Kasumi-1 (cell line): ENCODE results near the gene SRGAP3.
"Not testable (repeated sequence)": the region's sequence is repeated elsewhere in the genome, so short reads cannot be mapped to it uniquely, and the experiment has no call there.

Source experiments
- DNase-seq, 2 experiments: peaks; one replicate each; lab custom pipeline; 2025; lab: John Stamatoyannopoulos, UW

Gene SRGAP3

DNA sequence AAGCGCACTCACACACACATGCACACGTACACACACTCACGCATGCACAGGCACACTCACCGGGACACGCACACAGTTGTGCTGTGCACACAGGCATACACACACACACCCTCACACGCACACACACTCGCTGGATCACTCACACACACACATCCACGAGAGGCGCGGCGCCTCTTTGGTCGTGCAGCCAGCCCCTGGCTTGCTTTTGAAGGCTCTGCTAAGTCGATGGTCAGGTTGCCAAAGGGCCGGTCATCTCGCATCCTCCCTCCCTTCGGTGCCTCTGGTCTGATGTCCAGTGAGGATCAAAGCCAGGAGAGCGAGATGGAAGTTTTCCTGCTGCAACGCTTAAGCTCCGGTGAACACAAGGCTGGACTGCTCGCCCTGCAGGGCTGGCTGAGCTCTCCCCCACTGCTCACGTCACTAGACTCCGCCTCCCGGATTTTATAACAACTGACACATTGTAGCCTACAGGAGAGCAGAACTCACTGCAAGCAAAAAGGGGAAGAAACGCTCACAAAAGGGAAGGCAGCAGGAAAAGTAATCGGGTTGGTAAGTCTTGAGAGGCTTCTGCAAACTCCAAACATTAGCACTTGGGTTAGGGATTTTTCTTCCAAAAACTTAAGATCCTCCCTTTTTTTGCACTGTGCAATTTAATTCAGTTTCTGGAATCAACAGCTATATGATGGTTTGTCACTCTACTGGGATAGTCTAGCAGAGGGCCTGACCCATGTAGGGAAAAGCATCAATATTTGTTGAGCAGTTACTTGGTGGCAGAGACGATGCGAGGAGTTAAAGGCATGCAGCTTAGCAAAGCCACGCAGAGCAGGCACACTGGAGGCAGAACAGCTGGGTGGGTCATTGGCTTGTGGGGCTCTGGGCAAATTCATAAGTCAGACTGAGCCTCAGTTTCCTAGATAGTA is at the start of gene SRGAP3:
TSS of gene SRGAP3 (minus strand) at position 374 of the 920 bp plus-strand sequence. CDS start 695 bp downstream, outside the sequence.
- DNase-seq: peak; percentile 99

- DNase-seq: no peak
Observed at GRCh38 chr3:9298236-9298635, 48.8 kb upstream of the SRGAP3 start.

DNA sequence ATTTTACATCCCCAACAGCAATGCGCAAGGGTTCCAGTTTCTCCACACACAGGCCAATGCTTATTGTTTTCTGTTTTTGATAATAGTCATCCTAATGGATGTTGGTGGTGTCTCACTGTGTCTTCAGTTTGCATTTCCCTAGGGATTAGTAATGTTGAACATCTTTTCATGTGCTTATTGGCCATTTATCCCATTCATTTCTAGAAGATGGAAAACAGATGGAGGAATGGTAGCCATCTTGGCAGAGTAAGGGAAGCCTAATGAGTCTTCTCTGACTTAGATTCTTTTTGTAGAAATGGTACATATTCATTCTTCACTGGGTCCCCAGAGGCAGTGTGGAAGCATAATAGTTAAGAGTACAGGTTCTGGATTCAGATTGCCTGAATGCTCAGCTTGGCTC is 46.8 kb upstream of the SRGAP3 start:
- DNase-seq: no peak

- no peak for DNase-seq
Observed at GRCh38 chr3:9295007-9295406, 45.6 kb upstream of the SRGAP3 start.

DNA sequence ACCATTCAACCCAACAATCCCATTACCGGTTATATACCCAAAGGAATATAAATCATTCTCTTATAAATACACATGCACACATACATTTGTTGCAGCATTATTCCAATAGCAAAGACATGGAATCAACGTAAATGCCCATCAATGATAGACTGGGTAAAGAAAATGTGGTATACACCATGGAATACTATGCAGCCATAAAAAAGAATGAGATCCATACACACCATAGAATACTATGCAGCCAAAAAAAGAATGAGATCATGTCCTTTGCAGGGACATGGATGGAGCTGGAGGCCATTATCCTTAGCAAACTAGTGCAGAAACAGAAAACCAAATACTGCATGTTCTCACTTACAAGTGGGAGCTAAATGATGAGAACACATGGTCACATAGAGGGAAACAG is 44.5 kb upstream of the SRGAP3 start:
- DNase-seq: not testable (repeated sequence)

DNA sequence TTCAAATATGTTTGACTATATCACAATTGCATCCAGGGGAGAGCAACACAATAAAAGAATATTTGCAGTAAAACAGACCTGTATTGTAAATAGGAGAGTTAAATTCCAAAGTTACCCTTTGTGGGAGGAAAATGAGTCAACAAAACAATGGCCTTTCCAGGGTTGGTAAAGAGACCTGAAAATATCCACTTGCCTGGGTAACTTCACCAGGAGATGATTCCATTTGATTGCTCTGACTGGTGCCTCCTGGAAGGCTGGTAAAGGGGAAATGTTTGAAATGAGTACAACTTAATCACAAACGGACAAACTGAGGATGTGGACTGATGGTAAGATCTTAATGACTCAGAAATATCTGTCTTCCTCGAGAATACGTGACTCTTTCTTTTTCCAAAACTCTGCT is 43.6 kb upstream of the SRGAP3 start:
- DNase-seq: no peak

GRCh38 chr3:9292516-9292915 is 43.1 kb upstream of the SRGAP3 start:
- DNase-seq: no peak

GRCh38 chr3:9291821-9292410 is 42.5 kb upstream of the SRGAP3 start:
- no peak for DNase-seq

- DNase-seq: no peak
Observed at GRCh38 chr3:9290566-9290965, 41.1 kb upstream of the SRGAP3 start.

- not testable (repeated sequence) for DNase-seq
Observed at GRCh38 chr3:9281533-9281932, 32.1 kb upstream of the SRGAP3 start.

- DNase-seq: no peak
Observed at GRCh38 chr3:9280451-9281219, 31.2 kb upstream of the SRGAP3 start.

DNA sequence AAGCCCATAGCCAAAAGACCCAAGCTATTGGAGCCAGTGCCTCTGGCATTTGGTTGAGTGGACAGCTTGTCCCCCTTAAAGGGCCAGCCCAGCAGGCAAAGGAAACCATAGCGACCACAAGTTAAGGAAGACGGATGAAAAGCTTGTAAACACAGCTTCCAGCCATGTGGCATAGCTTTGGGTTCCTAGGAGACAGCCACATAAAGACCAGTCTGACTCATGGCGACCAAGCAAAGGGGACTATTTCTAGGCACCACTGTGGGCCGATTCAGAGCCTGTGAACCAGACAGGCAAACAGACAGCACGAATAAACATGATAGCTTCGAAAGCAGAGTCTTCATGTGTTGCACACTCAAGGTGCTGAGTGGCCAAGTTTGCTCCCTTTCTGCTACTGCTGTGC is 30.5 kb upstream of the SRGAP3 start:
- DNase-seq: no peak

DNA sequence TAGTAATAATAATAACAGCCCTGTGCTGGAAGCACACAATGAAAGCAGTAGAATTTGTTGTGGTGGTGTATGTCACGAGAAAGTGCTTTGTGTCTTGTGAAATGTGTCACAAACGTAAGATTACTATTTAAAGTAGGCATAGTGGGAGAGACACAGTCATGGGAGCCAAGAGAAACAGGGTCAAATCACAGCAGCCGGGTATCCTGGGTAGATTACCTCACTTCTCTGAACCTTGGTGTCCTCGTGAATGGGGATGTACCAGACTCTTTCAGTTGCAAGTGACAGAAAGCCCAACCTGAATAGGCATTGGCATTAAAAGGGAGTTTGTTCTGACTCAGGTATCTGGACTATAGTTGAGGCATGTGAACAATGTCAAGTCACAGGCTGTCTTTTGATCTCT is 29.1 kb upstream of the SRGAP3 start:
- DNase-seq: no peak

- DNase-seq: no peak
Observed at GRCh38 chr3:9278085-9278484, 28.6 kb upstream of the SRGAP3 start.

DNA sequence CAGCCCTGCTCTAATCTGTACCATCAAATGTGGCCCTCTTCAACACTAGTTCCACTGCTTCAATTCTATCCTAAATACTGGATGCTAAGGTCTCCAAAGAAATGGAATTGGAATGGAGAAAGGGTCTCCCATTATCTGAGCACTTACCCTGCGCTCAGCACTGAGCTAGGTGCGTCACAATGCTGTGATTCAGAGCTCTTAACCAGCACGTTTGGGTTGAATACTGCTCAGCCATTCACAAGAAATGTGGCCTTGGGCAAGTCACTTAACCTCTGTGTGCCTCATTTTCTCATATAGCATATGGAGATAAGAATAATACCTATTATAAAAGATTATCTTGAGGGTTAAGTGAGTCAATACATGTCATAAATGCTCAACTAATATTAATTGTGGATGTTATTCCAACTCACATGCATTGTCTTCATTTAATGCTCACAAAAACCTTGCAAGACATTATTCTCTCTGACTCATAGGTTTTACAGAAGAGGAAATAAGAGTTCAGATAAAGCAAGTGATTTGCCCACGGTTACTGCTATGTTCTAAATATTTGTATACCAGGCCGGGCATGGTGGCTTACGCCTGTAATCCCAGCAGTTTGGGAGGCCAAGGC is 27.4 kb upstream of the SRGAP3 start:
- no peak for DNase-seq

GRCh38 chr3:9271903-9272302 is 22.5 kb upstream of the SRGAP3 start:
- DNase-seq: no peak

DNA sequence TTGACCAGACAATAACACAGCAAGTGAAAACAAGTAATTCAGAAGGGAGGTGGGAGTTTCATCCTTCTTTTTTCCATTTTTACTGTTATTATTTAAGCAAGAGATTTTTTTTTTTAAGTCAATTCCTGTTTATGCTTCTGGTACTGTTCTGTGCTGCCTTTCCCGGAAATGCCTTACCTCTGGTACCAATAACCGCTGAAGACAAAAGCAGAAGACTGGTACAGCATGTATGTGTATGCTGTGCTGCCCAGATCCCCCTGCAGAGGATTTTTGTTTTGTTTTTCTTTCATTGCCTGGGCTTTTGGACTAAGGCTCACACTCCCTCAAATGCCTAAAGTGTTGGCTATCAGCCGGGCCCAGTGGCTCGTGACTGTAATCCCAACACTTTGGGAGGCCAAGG is 21.3 kb upstream of the SRGAP3 start:
- no peak for DNase-seq

DNA sequence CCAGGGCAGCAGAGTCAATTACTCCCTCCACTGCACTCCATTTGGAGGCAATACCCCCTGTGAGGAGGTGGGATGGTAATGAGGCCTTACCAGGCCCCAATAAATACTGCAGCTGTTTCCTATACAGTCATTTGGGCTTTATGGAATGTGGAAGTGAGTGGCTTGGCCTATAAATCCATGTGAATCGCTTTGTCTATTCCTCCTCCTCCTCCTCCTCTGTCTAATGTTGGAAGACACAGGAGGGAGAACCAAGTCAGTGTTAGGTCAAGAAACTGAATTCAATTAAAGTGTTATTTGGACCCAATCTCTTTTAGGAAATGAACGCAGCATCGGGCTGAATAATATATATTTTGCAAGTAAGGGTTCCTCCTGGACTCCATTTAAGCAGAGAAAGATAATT is 17.3 kb upstream of the SRGAP3 start:
- no peak for DNase-seq

DNA sequence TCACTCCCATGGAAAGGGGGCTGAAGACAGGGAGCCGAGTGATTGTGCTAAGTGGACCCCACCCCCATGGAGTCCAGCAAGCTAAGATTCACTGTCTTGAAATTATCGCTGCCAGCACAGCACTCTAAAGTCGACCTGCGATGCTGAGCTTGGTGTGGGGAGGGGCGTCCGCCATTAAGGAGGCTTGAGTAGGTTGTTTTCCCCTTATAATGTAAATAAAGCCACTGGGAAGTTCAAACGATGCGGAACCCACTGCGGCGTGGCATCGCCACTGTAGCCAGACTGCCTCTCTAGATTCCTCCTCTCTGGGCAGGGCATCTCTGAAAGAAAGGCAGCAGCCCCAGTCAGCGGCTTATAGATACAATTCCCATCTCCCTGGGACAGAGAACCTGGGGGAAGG is 10.9 kb upstream of the SRGAP3 start:
- DNase-seq: no peak

- no peak for DNase-seq
Observed at GRCh38 chr3:9257092-9257491, 7.6 kb upstream of the SRGAP3 start.

DNA sequence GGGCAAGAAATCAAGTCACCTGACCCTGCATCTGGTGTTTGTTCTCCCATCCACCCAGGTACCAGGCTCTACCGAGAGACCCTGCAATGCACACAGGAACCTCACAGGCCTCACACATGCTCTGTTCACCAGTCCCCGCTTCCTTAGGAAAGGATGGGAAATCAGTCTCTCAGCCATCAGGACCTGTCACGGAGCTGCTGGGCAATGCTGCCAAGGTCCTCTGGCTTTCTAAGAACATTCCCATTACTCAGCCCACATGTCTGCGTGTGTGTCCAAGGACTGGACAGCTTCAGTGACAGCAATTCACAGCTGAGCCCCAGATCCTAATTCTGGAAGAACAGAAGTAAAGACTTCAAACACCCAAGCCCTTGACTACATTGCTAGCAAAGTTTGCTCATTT is 6.5 kb upstream of the SRGAP3 start:
- no peak for DNase-seq

GRCh38 chr3:9254764-9255163 is 5.3 kb upstream of the SRGAP3 start:
- no peak for DNase-seq
